HepG2 (cell line): ENCODE results near the gene ABHD6. TPM values are rescaled to one million over a fixed set of nuclear protein-coding genes. Genes with fewer than 3 reads are reported as not detected.

Experiments used
- ATAC-seq: fragments of 200-7000 bp; cut with Tn5 transposase; 3 replicates; pipeline ENCODE4 v1.9.1; 2020; ENCODE audit warnings: mild to moderate bottlenecking, moderate library complexity
- BruUV-seq: library from RNA; stranded (reverse); fragments of 400-500 nt; replicated peaks from 2 replicates; lab custom pipeline; 2021; lab: Mats Ljungman, UMichigan
- CTCF ChIA-PET: fragments of 300-600 bp; formaldehyde crosslinking; extraction: SDS; loops from one replicate; lab custom pipeline; 2021; ENCODE audit warnings: low total read pairs, inconsistent platforms, low intra/inter-chr PET ratio; lab: Yijun Ruan, JAX
- POLR2A ChIA-PET: fragments of 350-600 bp; sonication (Branson Sonifier 250); formaldehyde crosslinking; loops from one replicate; lab custom pipeline; 2020; ENCODE audit warnings: antibody characterized with exemption, inconsistent platforms; lab: Yijun Ruan, JAX
- DNase-seq: peaks from one replicate; pipeline ENCODE4 v3.0.0-alpha.2; 2015; ENCODE audit warnings: low spot score
- FAIRE-seq: peaks from 3 replicates; lab custom pipeline; 2011; peaks lifted over from hg19 to GRCh38; lab: Jason Lieb, UNC
- H2AFZ ChIP-seq: one replicate; pipeline ENCODE4 v1.6.1; 2011; ENCODE audit warnings: low read length, inconsistent platforms
- H3K27ac ChIP-seq: fragments of 300-600 bp; 3 replicates; pipeline ENCODE4 v1.8.0; 2011; ENCODE audit warnings: mixed run types, mild to moderate bottlenecking, mixed read lengths, low read length, inconsistent platforms; ENCODE audit not compliant: insufficient read depth; ENCODE audit errors: extremely low read length
- H3K27me3 ChIP-seq, 2 experiments: fragments of 200-600 bp in 1 of 2; 2 replicates in 1 of 2; 3 replicates in 1 of 2; pipeline versions ENCODE4 v1.6.0 to v1.8.0; 2011; ENCODE audit warnings: low read length in 2 of 2, mild to moderate bottlenecking in 2 of 2, moderate library complexity in 2 of 2, inconsistent platforms in 1 of 2; ENCODE audit not compliant: insufficient read depth in 2 of 2, control insufficient read depth in 1 of 2
- H3K36me3 ChIP-seq, 2 experiments: fragments of 200-600 bp in 1 of 2; replicated peaks in 1 of 2; 2 replicates in 1 of 2; 3 replicates in 1 of 2; pipeline versions ENCODE4 v1.5.1 to v1.8.0; 2011; ENCODE audit warnings: low read length in 2 of 2, inconsistent platforms in 1 of 2; ENCODE audit not compliant: insufficient read depth in 2 of 2, control insufficient read depth in 1 of 2
- H3K4me1 ChIP-seq: 2 replicates; pipeline ENCODE4 v1.5.1; 2012; ENCODE audit warnings: low read length, inconsistent platforms; ENCODE audit not compliant: insufficient read depth
- H3K4me2 ChIP-seq: 2 replicates; pipeline ENCODE4 v1.6.0; 2011; ENCODE audit warnings: low read depth, low read length, inconsistent platforms
- H3K4me3 ChIP-seq, 3 experiments: fragments of 200-600 bp in 1 of 3; sonication (generic), shearing (Covaris generic) in 1 of 3; replicated peaks in 1 of 3; 2 replicates each; pipeline ENCODE4 v1.5.1; 2011 to 2016; ENCODE audit warnings: low read length in 3 of 3, inconsistent platforms in 2 of 3, low read depth in 2 of 3, mild to moderate bottlenecking in 2 of 3, control low read depth in 1 of 3, mixed read lengths in 1 of 3; ENCODE audit not compliant: insufficient read depth in 1 of 3
- H3K79me2 ChIP-seq: one replicate; pipeline ENCODE4 v1.6.1; 2011; ENCODE audit warnings: low read length, inconsistent platforms; ENCODE audit not compliant: insufficient read depth
- H3K9ac ChIP-seq: 2 replicates; pipeline ENCODE4 v1.6.0; 2011; ENCODE audit warnings: mild to moderate bottlenecking, low read depth, low read length, inconsistent platforms; ENCODE audit not compliant: insufficient read depth
- H3K9me3 ChIP-seq: 2 replicates; pipeline ENCODE4 v1.5.1; 2012; ENCODE audit warnings: mild to moderate bottlenecking, low read length
- H4K20me1 ChIP-seq: 2 replicates; pipeline ENCODE4 v1.6.0; 2011; ENCODE audit warnings: inconsistent platforms, mild to moderate bottlenecking, low read length, moderate library complexity; ENCODE audit not compliant: insufficient read depth
- ATF2 ChIP-seq: sonication (generic); formaldehyde crosslinking; IDR thresholded peaks from 2 replicates; pipeline ENCODE4 v1.4.0; 2020; ENCODE audit warnings: missing genetic modification reagents
- CEBPB ChIP-seq: IDR thresholded peaks from 2 replicates; pipeline ENCODE4 v1.6.1; 2011; ENCODE audit warnings: low read depth, low read length, improper control_type of control experiment, borderline replicate concordance
- CHD2 ChIP-seq: IDR thresholded peaks from 2 replicates; pipeline ENCODE4 v1.6.1; 2011; ENCODE audit warnings: low read depth, low read length, improper control_type of control experiment
- ETS1 ChIP-seq: sonication (generic); formaldehyde crosslinking; IDR thresholded peaks from 2 replicates; pipeline ENCODE4 v1.4.0; 2020; ENCODE audit warnings: missing genetic modification reagents
- KDM4B ChIP-seq: sonication (generic); formaldehyde crosslinking; IDR thresholded peaks from 2 replicates; pipeline ENCODE4 v1.4.0; 2020; ENCODE audit warnings: missing genetic modification reagents
- MAFK ChIP-seq, 2 experiments: IDR thresholded peaks in 1 of 2; conservative IDR thresholded peaks in 1 of 2; 2 replicates each; pipeline ENCODE4 v1.6.1; 2011; ENCODE audit warnings: improper control_type of control experiment in 2 of 2, low read length in 2 of 2
- NFE2L2 ChIP-seq: fragments of 150-350 bp; IDR thresholded peaks from 2 replicates; pipeline ENCODE4 v1.6.1; 2014; ENCODE audit warnings: low read length
- SP2 ChIP-seq: sonication (generic); formaldehyde crosslinking; IDR thresholded peaks from 2 replicates; pipeline ENCODE4 v1.5.1; 2020; ENCODE audit warnings: mild to moderate bottlenecking, missing genetic modification reagents
- SP5 ChIP-seq: IDR thresholded peaks from 2 replicates; pipeline ENCODE4 v1.6.1; 2016; ENCODE audit warnings: low read depth, borderline replicate concordance
- SRF ChIP-seq: IDR thresholded peaks from 2 replicates; pipeline ENCODE4 v1.6.1; 2011; ENCODE audit warnings: mild to moderate bottlenecking, low read depth, low read length, moderate library complexity
- ZBTB43 ChIP-seq: sonication (generic); formaldehyde crosslinking; conservative IDR thresholded peaks from 2 replicates; pipeline ENCODE4 v1.4.0; 2020; ENCODE audit warnings: missing genetic modification reagents
- ZBTB46 ChIP-seq: sonication (generic); formaldehyde crosslinking; IDR thresholded peaks from 2 replicates; pipeline ENCODE4 v1.4.0; 2020; ENCODE audit warnings: mild to moderate bottlenecking, missing genetic modification reagents, borderline replicate concordance
- ZNF333 ChIP-seq: sonication (generic); formaldehyde crosslinking; IDR thresholded peaks from 2 replicates; pipeline ENCODE4 v1.4.0; 2020; ENCODE audit warnings: mild to moderate bottlenecking, missing genetic modification reagents, borderline replicate concordance
- WGBS: methylation state at CpG from one replicate; pipeline ENCODE4 v1.1.6; 2017; ENCODE audit warnings: low lambda C conversion rate; 5-methylcytosine and 5-hydroxymethylcytosine counted together
- in situ Hi-C: cut with HindIII; loops from 2 replicates; pipeline ENCODE4 v1.10.0; 2017; ENCODE audit warnings: low pct_unique_long_range_greater_than_20kb; ENCODE audit not compliant: extremely low pct_ligation_motif_present
- intact Hi-C: fragments of 100-400 bp; cut with micrococcal nuclease; formaldehyde crosslinking; loops from one replicate; pipeline ENCODE4 v1.10.0; 2022; ENCODE audit not compliant: unreplicated experiment
- polyA plus RNA-seq, 8 experiments: library from polyadenylated mRNA; depleted of rRNA in 3 of 8; stranded (reverse) in 7 of 8; unstranded in 1 of 8; fragments of >200 nt; fragmentation: Illumina TruSeq in 4 of 8; extraction: Trizol in 4 of 8; gene quantifications; 2 replicates each; pipeline versions ENCODE4 v1.2.1 to v1.2.3, GENCODE V29; 2011 to 2016; ENCODE audit warnings: low read depth in 4 of 8, missing spikeins in 1 of 8, mixed read lengths in 1 of 8; ENCODE audit not compliant: insufficient read depth in 1 of 8
- total RNA-seq, 5 experiments: library from RNA; depleted of rRNA; stranded (reverse); fragments of >200 nt; fragmentation: Illumina TruSeq; extraction: Trizol; gene quantifications; 2 replicates each; pipeline ENCODE4 v1.2.3, GENCODE V29; 2016; ENCODE audit warnings: low read depth in 1 of 5

The ABHD6 gene
- total and polyA plus RNA-seq, 2 of the 13 experiments (the other 11 are each of a cell fraction or from before 2014, with no cell fraction given) = 9.0 to 17.2 TPM

- Histone ChIP-seq H3K4me2 (no peak overlapping the region), H3K9me3 (no peaks in the 10 kb centered on the region), H3K9ac (no peak overlapping the region), H4K20me1 (no peaks in the 10 kb centered on the region), H2AFZ (no peak overlapping the region), H3K4me1 (0 out of 2 replicates have a peak, but pooled peaks cover 6% of the 10 kb centered on the region), H3K36me3 (peaks cover 7 to 12% of the 10 kb centered on the region in 2 experiments; a peak in 3 of 5 replicates), H3K4me3 (no peak overlapping the region), H3K79me2 (no peaks in the 10 kb centered on the region), H3K27ac (no peak overlapping the region), H3K27me3 (no peaks in the 10 kb centered on the region)
- no TSS peak for BruUV-seq
- in situ Hi-C loops (no loop called here), intact Hi-C loops (no loop called here)
- FAIRE-seq (no peak), ATAC-seq (no peak), DNase-seq (no peak)
- POLR2A ChIA-PET = no interaction called here
- WGBS = 90% methylated on average over 2 of the region's 2 CpGs
- TF ChIP-seq KDM4B (no peak), ZBTB43 (CRISPR knock-in tag) (no peak), ZNF333 (CRISPR knock-in tag) (no peak), SRF (no peak), CHD2 (no peak), SP5 (no peak), NFE2L2 (no peak), CEBPB (no peak)
- CTCF ChIA-PET = no interaction called here
These were observed 31.8 kb downstream of the ABHD6 start for GRCh38 chr3:58269356-58269755.

- BruUV-seq = no TSS peak
- Histone ChIP-seq H3K4me1 (0 out of 2 replicates have a peak, but pooled peaks cover 6% of the 10 kb centered on the region), H3K4me2 (no peak overlapping the region), H3K27ac (no peak overlapping the region), H3K36me3 (peaks cover 9 to 18% of the 10 kb centered on the region in 2 experiments; a peak in 4 of 5 replicates), H3K9me3 (no peaks in the 10 kb centered on the region), H2AFZ (no peak overlapping the region), H3K4me3 (no peak overlapping the region), H3K27me3 (no peaks in the 10 kb centered on the region), H3K79me2 (no peaks in the 10 kb centered on the region), H4K20me1 (no peaks in the 10 kb centered on the region), H3K9ac (no peak overlapping the region)
- in situ Hi-C loops (no loop called here), intact Hi-C loops (no loop called here)
- ChIA-PET POLR2A (no interaction called here), CTCF (no interaction called here)
- ATAC-seq (no peak), DNase-seq (no peak), FAIRE-seq (no peak)
- WGBS = 95% methylated on average over 2 of the region's 2 CpGs
- TF ChIP-seq MAFK (conservative IDR thresholded peaks at IDR 0.05 in 1 of 2, IDR thresholded peaks at IDR 0.05 in 1 of 2; ENCODE audit: low read length in 2 of 2) (peak; percentile 1 to 55; a peak in 2 of 4 replicates), SP2 (CRISPR knock-in tag) (no peak), ETS1 (no peak), ATF2 (CRISPR knock-in tag) (no peak), ZBTB46 (CRISPR knock-in tag) (no peak)
These were observed 32.9 kb downstream of the ABHD6 start for GRCh38 chr3:58270485-58270884.
